Medulla oblongata (tissue), 1 donor: ENCODE results near the gene R3HDM2.

Source experiments
- DNase-seq: peaks from one replicate; pipeline ENCODE4 v3.0.0-alpha.2; 2015; ENCODE audit errors: extremely low spot score

R3HDM2 gene

GRCh38 chr12:57240926-57241401 lies 189.9 kb downstream of the R3HDM2 start:
- no peak for DNase-seq

DNA sequence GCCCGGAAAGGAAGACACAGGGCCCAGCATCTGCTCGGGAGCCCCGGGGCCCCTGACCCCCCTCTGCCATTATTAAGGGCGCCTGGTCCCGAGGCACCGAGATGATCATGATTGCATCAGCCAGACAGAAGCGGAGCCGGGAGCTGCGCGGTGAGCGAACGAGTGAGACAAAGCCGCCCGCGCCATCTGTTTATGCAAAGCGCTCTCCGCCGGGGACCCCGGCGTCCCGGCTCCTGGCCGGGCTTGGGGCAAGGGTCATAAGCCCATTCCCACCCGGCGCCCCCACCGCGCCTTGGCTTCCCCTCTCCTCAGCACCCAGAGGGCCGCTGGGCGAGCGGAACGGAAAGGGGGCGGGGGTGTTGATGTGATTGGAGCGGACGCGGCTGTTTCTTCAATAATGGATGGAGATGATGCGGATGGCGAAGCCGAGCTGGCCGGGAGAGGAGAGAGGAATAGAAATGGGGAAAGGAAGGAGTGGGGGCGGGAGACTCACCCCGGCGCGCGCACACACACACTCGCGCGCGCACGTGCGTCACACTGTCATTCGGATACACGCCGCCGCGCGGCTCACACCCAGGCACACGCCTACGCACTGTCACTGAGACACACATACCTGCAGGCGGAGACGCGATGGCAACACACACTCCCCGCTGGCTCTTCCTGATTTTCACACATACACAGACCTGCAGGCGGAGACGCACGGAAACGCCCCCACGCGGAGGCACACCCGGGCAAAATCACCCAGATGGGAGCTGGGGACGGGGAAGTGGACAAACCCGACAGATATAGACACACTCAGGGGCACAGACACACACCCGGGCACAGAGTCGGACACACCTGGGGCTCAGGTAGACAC lies 190.5 kb downstream of the R3HDM2 start:
- peak; percentile 38 for DNase-seq

DNA sequence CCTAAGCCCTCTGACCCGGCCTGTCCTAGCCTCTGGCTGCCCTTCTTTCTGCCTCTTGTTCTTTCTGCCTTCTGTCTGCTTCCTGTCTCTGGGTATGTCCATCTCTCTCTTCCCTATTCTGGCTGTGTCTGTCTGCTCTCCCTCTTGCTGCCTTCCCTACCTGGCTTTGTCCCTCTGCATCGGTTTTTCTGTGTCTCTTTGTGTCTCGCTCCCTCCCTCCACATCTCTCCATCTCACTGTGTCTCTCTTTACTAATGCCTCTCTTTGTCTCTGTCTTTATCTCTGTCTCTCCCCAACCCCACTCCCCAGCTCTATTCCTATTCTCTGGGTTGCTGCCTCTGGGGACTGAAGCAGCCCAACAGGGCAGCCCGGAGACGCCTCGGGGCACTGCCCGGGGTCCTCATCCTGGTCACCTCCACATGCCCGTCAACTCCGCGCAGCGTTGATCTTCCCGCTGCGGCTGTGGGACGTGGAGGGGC lies 191.2 kb downstream of the R3HDM2 start:
- DNase-seq: peak; percentile 12

- peak; percentile 90 for DNase-seq
Observed at GRCh38 chr12:57238854-57239554, 191.8 kb downstream of the R3HDM2 start.

DNA sequence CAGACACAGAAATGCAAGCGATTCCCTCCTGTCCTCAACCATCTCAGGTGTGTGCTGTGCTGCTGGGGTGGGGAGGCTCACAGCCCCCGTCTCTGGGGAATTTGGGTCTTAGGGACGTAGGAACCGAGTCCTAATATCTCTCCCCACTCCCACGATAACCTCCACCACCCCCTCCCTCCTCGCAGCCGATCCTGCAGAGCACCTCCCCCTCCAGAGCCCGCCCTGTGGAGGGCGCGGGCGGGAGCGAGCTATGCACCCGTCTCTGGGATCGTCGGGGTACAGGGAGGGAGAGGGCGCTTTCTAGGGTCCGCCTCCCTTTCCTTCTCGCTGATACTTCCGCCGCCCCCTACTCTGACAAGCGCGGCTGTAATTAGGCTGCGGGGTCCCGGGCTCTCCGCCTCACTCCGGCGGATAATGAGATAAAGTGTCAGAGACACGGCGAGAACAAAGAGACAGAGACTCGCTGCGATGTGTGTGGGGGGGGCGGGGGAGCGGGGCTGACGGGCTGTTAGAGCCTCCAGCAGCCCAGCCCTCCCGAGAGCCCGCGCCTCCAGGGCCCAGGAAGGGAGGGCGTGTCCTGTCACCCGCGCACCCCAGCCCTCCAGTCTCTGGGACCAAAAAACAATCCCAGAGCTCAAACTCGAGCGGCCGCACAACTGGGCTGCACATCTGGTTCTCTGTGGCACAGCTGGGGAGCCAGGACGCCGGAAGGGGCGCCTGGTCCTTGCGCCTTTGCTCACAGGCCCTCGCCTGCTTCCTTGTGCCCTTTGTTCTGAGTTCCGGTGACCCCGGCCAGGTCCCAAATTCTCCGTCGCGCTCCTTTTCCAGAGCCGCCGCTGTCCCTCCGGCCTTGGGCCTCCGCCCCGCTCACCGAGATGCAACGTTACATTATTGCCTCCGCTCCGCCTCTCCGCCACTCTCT lies 192.7 kb downstream of the R3HDM2 start:
- no peak for DNase-seq

- DNase-seq: no peak
Observed at GRCh38 chr12:57237596-57237931, 193.3 kb downstream of the R3HDM2 start.

GRCh38 chr12:57236925-57237595 lies 193.8 kb downstream of the R3HDM2 start:
- DNase-seq: no peak

GRCh38 chr12:57236201-57236924 lies 194.5 kb downstream of the R3HDM2 start:
- no peak for DNase-seq

DNA sequence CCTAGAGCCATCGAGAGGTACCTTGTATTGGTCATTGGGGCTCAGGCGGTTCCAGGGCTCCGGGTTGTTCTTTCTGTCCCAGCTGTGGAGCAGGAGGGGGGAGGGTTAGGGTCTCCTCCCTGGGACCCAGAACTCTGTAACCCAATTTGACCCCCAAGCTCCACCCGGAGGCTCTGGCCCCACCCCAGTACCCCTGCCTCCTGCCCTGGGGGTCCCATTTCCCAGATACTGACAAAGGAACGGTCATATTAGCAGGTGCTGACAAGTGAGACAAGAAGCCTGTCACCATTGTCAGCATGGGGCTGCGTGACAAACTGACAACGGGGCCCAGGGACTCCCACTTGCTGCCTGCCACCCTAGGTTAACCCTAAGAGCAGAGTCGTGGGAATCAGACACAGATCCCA lies 195.1 kb downstream of the R3HDM2 start:
- no peak for DNase-seq

DNA sequence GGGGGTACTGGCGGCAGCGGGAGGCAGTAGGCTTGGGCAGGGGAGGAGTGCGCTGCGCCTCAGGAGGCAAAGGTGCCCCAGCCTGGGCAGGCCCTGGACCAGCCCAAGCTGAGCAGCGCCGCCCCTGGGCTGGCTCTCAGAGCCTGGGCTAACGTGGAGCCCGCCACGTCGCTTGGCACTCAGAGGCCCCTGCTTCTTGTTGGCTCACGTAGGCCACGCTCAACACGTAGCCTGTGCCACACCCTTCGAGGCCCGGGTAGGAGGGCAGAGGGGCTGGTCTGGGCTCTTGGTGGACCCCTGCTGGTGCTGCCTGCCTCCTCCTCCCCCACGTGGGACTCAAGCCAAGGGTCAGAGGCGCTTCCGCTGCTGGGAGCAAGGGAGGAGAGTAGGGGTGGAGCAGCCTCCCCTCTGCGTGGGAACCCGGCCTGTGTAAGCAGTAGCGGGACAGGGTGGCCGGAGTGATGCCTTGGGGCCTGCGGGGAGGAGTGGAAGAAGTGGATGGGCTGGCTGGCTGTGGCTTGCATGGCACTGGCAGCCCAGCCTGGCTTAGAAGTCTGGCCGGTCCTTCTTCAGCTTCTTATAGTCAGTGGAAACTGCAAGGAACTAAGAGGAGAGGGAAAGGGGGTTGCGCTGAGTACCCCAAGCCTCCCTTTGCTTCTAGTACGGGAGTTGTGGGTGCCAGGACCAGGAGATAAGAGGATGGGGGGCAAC lies 195.7 kb downstream of the R3HDM2 start:
- DNase-seq: no peak

DNA sequence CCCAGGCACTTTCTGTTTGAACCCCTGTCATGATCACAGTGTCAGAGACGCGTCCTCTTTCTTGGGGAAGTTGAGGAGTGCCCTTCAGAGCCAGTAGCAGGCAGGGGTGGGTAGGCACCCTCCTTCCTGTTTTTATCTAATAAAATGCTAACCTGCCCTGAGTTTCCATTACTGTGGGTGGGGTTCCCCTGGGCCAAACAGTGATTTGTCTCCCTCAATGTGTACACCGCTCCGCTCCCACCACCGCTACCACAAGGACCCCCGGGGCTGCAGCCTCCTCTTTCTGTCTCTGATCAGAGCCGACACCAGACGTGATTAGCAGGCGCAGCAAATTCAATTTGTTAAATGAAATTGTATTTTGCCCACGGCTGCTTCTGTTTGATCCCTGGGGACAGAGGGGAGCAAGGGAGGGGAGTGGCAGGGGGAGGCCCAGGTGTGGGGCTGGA lies 196.2 kb downstream of the R3HDM2 start:
- DNase-seq: no peak

DNA sequence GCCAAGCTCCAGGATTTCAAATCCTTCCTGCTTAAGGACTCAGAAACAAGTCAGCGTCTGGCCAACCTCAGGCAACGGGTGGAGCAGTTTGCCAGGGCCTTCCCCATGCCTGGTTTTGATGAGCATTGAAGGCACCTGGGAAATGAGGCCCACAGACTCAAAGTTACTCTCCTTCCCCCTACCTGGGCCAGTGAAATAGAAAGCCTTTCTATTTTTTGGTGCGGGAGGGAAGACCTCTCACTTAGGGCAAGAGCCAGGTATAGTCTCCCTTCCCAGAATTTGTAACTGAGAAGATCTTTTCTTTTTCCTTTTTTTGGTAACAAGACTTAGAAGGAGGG lies 196.6 kb downstream of the R3HDM2 start:
- no peak for DNase-seq

DNA sequence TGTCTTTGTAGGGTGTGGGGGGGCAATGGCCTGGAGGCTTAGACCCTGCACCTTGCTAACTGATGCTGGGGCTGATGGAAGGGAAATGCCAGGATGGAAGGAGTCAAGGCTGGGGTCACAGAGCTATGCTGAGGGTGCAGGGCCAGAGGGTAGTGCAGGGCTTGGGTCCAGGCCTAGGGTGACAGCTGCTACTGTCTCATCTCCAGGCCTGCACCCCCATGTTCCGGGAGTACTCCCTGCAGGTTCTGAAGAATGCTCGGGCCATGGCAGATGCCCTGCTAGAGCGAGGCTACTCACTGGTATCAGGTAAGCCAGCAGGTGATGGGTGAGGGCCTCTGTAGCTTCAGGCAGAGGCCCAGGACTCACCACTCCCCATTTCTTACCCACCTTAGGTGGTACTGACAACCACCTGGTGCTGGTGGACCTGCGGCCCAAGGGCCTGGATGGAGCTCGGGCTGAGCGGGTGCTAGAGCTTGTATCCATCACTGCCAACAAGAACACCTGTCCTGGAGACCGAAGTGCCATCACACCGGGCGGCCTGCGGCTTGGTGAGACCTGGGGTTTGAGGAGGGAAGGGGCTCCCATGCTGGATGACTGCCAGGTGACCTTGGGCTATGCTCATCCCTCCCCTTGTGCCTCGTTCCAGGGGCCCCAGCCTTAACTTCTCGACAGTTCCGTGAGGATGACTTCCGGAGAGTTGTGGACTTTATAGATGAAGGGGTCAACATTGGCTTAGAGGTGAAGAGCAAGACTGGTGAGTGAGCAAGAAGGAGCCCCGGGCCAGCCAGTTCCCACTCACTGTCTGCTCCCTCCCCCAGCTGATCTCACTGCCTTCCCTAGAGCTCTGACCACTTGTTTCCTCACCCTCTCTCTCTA lies 197.2 kb downstream of the R3HDM2 start:
- DNase-seq: no peak

DNA sequence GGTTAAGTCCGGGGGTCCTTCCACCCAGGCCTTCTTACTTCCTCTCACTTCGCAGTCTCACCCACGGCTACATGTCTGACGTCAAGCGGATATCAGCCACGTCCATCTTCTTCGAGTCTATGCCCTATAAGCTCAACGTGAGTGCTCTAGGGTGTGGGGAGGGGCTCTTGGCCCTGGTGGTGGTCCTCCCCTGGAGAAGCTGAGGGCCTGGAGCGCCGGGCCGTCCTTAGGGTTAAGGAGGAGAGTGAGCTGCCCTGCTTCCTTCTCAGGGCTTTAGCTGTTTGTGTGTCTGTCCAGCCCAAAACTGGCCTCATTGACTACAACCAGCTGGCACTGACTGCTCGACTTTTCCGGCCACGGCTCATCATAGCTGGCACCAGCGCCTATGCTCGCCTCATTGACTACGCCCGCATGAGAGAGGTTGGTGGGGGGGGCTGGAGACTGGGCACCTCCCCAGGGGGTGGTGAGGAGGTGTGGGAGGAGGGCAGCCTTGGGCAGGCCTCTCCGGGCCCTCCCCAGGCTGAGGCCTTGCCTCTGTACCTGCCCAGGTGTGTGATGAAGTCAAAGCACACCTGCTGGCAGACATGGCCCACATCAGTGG lies 198.6 kb downstream of the R3HDM2 start:
- DNase-seq: no peak

DNA sequence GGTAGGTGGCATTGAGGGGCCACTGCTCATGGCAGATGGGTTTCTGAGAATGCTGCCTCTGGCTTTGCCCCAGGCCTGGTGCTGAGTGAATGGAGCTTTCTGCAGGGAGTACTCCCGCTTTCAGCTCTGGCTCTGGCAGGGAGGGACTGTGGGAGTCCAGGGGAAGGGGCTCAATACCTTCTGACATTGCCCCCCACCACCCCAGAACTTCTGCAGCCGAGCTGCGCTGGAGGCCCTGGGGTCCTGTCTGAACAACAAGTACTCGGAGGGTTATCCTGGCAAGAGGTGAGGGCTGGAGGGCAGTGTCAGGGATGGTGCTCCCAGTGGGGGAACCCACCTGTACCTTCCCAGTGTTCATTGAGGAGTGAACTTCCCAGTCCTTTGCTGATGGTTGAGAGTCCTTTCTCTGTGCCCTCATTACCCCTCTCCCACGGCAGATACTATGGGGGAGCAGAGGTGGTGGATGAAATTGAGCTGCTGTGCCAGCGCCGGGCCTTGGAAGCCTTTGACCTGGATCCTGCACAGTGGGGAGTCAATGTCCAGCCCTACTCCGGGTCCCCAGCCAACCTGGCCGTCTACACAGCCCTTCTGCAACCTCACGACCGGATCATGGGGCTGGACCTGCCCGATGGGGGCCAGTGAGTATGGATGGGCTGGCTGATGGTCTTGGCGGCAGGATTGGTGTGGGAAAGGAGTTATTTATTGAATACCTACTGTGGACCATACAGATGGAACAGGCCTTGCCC lies 199.4 kb downstream of the R3HDM2 start:
- no peak for DNase-seq

DNA sequence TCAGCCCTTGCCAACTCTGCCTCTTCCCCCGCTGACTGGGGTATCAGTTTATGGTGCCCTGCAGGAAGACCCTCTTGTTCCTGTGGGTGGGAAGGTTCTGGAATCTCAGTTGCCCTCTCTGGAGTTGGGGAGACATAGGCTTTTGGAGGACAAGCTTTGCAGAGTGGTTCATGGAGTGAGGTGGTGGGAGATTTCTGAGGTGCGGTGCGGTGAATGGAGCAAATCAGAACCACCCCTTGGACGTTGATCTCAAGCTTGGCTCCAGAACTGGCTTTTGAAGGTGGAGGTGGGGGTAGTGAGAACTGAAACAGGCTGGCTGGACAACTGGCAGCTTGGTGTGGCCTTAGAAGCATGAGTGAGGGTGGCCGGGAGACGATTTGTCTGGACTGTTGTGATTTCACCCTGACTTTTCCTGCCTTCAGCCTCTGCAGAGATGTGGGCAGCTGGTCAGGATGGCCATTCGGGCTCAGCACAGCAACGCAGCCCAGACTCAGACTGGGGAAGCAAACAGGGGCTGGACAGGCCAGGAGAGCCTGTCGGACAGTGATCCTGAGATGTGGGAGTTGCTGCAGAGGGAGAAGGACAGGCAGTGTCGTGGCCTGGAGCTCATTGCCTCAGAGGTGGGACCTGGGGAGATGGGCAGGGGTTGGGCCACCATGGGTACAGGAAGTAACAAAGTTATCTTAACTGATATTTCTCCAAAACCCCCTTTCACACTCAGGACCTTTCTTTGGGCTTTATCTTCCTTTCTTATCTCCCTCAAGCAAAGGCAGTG lies 200.3 kb downstream of the R3HDM2 start:
- no peak for DNase-seq
